SU-DHL-6 (cell line): ENCODE results near the gene TICAM1.

ENCODE experiments used
- CTCF ChIP-seq: fragments of 200-600 bp; sonication (generic); IDR thresholded peaks from one replicate; pipeline ENCODE4 v1.5.1; 2017; ENCODE audit warnings: antibody characterized with exemption, mild to moderate bottlenecking, low read length, moderate library complexity; ENCODE audit not compliant: insufficient read depth, poor library complexity, severe bottlenecking
- EZH2phosphoT487 ChIP-seq: fragments of 200-600 bp; sonication (generic), shearing (Covaris generic); conservative IDR thresholded peaks from 2 replicates; pipeline ENCODE4 v1.6.1; 2018; ENCODE audit warnings: mild to moderate bottlenecking, antibody characterized with exemption, low read length, moderate library complexity, mixed read lengths

GRCh38 chr19:4830768-4831265 lies 695 bp downstream of the TICAM1 start:
- TF ChIP-seq CTCF (no peak), EZH2phosphoT487 (no peak)
